H1 (cell line): ENCODE measurements around the gene OSBPL3. TPM values are rescaled to one million over a fixed set of nuclear protein-coding genes. Genes with fewer than 3 reads are reported as not detected.
A peak's percentile ranks its signal among the peaks of the same experiment; 100 is the strongest.

ENCODE experiments used
- CTCF ChIA-PET: fragments of 300-600 bp; sonication (Branson Sonifier 250); formaldehyde crosslinking; loops from one replicate; lab custom pipeline; 2021; ENCODE audit not compliant: partially characterized antibody; lab: Charles Lee
- POLR2A ChIA-PET: fragments of 300-600 bp; sonication (Branson Sonifier 250); formaldehyde crosslinking; loops from one replicate; lab custom pipeline; 2021; ENCODE audit warnings: inconsistent platforms; ENCODE audit not compliant: partially characterized antibody; lab: Charles Lee
- DNase-seq, 2 experiments: peaks; one replicate each; pipeline versions ENCODE4 v3.0.0 to v3.0.0-alpha.2; 2010 to 2022; ENCODE audit warnings: low spot score in 2 of 2, low read depth in 1 of 2, mixed read lengths in 1 of 2
- FAIRE-seq: peaks from 2 replicates; lab custom pipeline; 2011; peaks lifted over from hg19 to GRCh38; lab: Jason Lieb, UNC
- H2AFZ ChIP-seq: 2 replicates; pipeline ENCODE4 v1.8.1; 2012; ENCODE audit warnings: low read length, inconsistent platforms
- H2AK5ac ChIP-seq: 2 replicates; pipeline ENCODE4 v1.6.1; 2013; ENCODE audit warnings: low read depth, low read length
- H2BK120ac ChIP-seq: replicated peaks from 2 replicates; pipeline ENCODE3; 2013; ENCODE audit warnings: low read depth, low read length, inconsistent platforms
- H2BK12ac ChIP-seq: 2 replicates; pipeline ENCODE4 v1.6.1; 2013; ENCODE audit warnings: low read depth, low read length
- H2BK15ac ChIP-seq: 2 replicates; pipeline ENCODE4 v1.6.1; 2013; ENCODE audit warnings: low read length
- H2BK20ac ChIP-seq: 2 replicates; pipeline ENCODE4 v1.6.1; 2013; ENCODE audit warnings: low read length
- H2BK5ac ChIP-seq: 2 replicates; pipeline ENCODE4 v1.6.1; 2013; ENCODE audit warnings: low read depth, low read length
- H3K14ac ChIP-seq: 2 replicates; pipeline ENCODE4 v1.6.1; 2013; ENCODE audit warnings: inconsistent platforms; ENCODE audit not compliant: insufficient read length
- H3K18ac ChIP-seq: 2 replicates; pipeline ENCODE4 v1.6.1; 2013; ENCODE audit warnings: low read length; ENCODE audit errors: extremely low read depth
- H3K23ac ChIP-seq: 2 replicates; pipeline ENCODE4 v1.6.1; 2013; ENCODE audit warnings: inconsistent platforms; ENCODE audit not compliant: insufficient read length
- H3K23me2 ChIP-seq: 2 replicates; pipeline ENCODE4 v1.6.1; 2013; ENCODE audit warnings: low read depth, low read length
- H3K27ac ChIP-seq: 2 replicates; pipeline ENCODE4 v1.6.1; 2011; ENCODE audit warnings: low read depth, low read length, inconsistent platforms
- H3K27me3 ChIP-seq, 4 experiments: replicated peaks in 1 of 4; 1 replicate in 1 of 4; 2 replicates in 3 of 4; pipeline versions ENCODE4 v1.6.1 to v1.8.1; 2011 to 2013; ENCODE audit warnings: low read length in 3 of 4, mild to moderate bottlenecking in 3 of 4, inconsistent platforms in 2 of 4, mixed read lengths in 2 of 4, moderate library complexity in 1 of 4; ENCODE audit not compliant: control insufficient read depth in 3 of 4, insufficient read depth in 3 of 4; ENCODE audit errors: extremely low read depth in 1 of 4
- H3K36me3 ChIP-seq, 4 experiments: 2 replicates each; pipeline versions ENCODE4 v1.6.1 to v1.8.1; 2011 to 2013; ENCODE audit warnings: mild to moderate bottlenecking in 4 of 4, low read length in 3 of 4, moderate library complexity in 2 of 4, control low read depth in 1 of 4, inconsistent platforms in 1 of 4; ENCODE audit not compliant: insufficient read depth in 4 of 4, control insufficient read depth in 2 of 4
- H3K4ac ChIP-seq: replicated peaks from 2 replicates; pipeline ENCODE3; 2013; ENCODE audit warnings: low read length, low read depth, mixed read lengths, inconsistent platforms; ENCODE audit not compliant: insufficient read length
- H3K4me1 ChIP-seq, 4 experiments: replicated peaks in 1 of 4; 1 replicate in 1 of 4; 2 replicates in 3 of 4; pipeline versions ENCODE4 v1.6.1 to v1.8.1; 2011 to 2013; ENCODE audit warnings: low read length in 3 of 4, inconsistent platforms in 2 of 4, mixed read lengths in 1 of 4; ENCODE audit not compliant: insufficient read depth in 4 of 4, control insufficient read depth in 3 of 4
- H3K4me2 ChIP-seq, 2 experiments: 2 replicates each; pipeline versions ENCODE4 v1.6.1 to v1.8.1; 2011 to 2013; ENCODE audit warnings: low read depth in 2 of 2, low read length in 2 of 2, control low read depth in 1 of 2, inconsistent platforms in 1 of 2, mild to moderate bottlenecking in 1 of 2; ENCODE audit not compliant: insufficient read depth in 1 of 2
- H3K4me3 ChIP-seq, 4 experiments: fragments of 200-600, 300-600 bp in 1 of 4; sonication (generic), shearing (Covaris generic), sonication (Bioruptor Twin) in 1 of 4; 2 replicates each; pipeline versions ENCODE4 v1.5.1 to v1.8.1; 2011 to 2016; ENCODE audit warnings: low read length in 4 of 4, low read depth in 3 of 4, control low read depth in 2 of 4, inconsistent platforms in 2 of 4, mild to moderate bottlenecking in 2 of 4, mixed read lengths in 1 of 4, moderate library complexity in 1 of 4; ENCODE audit not compliant: insufficient read depth in 2 of 4; ENCODE audit errors: extremely low read depth in 1 of 4
- H3K56ac ChIP-seq: replicated peaks from 2 replicates; pipeline ENCODE3; 2013; ENCODE audit warnings: low read depth, mild to moderate bottlenecking, mixed read lengths, low read length, inconsistent platforms; ENCODE audit not compliant: insufficient read length
- H3K79me1 ChIP-seq: 2 replicates; pipeline ENCODE4 v1.6.1; 2013; ENCODE audit warnings: low read depth, low read length, control low read depth
- H3K79me2 ChIP-seq, 2 experiments: 2 replicates each; pipeline versions ENCODE4 v1.6.1 to v1.8.1; 2012 to 2013; ENCODE audit warnings: low read length in 2 of 2, mild to moderate bottlenecking in 2 of 2, inconsistent platforms in 1 of 2; ENCODE audit not compliant: insufficient read depth in 2 of 2, control insufficient read depth in 1 of 2
- H3K9ac ChIP-seq, 4 experiments: replicated peaks in 1 of 4; 1 replicate in 1 of 4; 2 replicates in 3 of 4; pipeline versions ENCODE4 v1.6.1 to v1.8.1; 2011 to 2013; ENCODE audit warnings: low read depth in 3 of 4, low read length in 3 of 4, control low read depth in 2 of 4, mild to moderate bottlenecking in 2 of 4, moderate library complexity in 2 of 4, inconsistent platforms in 1 of 4; ENCODE audit errors: extremely low read depth in 1 of 4
- H3K9me3 ChIP-seq, 2 experiments: 2 replicates each; pipeline versions ENCODE4 v1.6.1 to v1.8.1; 2012 to 2013; ENCODE audit warnings: mild to moderate bottlenecking in 2 of 2, moderate library complexity in 2 of 2, control low read depth in 1 of 2, inconsistent platforms in 1 of 2, low read depth in 1 of 2, low read length in 1 of 2, mixed read lengths in 1 of 2; ENCODE audit not compliant: insufficient read depth in 2 of 2
- H4K20me1 ChIP-seq, 2 experiments: replicated peaks in 1 of 2; 2 replicates each; pipeline versions ENCODE3 to v1.8.1; 2011 to 2013; ENCODE audit warnings: inconsistent platforms in 2 of 2, low read length in 2 of 2, mild to moderate bottlenecking in 1 of 2; ENCODE audit not compliant: insufficient read depth in 2 of 2, control insufficient read depth in 1 of 2
- H4K5ac ChIP-seq: 2 replicates; pipeline ENCODE4 v1.6.1; 2013; ENCODE audit warnings: low read length, low read depth, mixed read lengths, inconsistent platforms; ENCODE audit not compliant: insufficient read length
- H4K8ac ChIP-seq: 2 replicates; pipeline ENCODE4 v1.8.0; 2013; ENCODE audit warnings: mild to moderate bottlenecking, moderate library complexity, low read length, inconsistent platforms; ENCODE audit not compliant: insufficient read depth; ENCODE audit errors: extremely low read depth
- H4K91ac ChIP-seq: replicated peaks from 2 replicates; pipeline ENCODE3; 2013; ENCODE audit warnings: low read length, mixed read lengths, inconsistent platforms; ENCODE audit not compliant: insufficient read length
- CREB1 ChIP-seq: IDR thresholded peaks from 2 replicates; pipeline ENCODE4 v1.6.1; 2012; ENCODE audit warnings: inconsistent platforms
- HDAC2 ChIP-seq, 2 experiments: fragments of 300-600 bp in 1 of 2; sonication (generic) in 1 of 2; IDR thresholded peaks; 2 replicates each; pipeline ENCODE4 v1.6.1; 2011 to 2012; ENCODE audit warnings: low read depth in 2 of 2, low read length in 2 of 2, mild to moderate bottlenecking in 2 of 2, moderate library complexity in 2 of 2, borderline replicate concordance in 1 of 2, inconsistent platforms in 1 of 2
- NANOG ChIP-seq: IDR thresholded peaks from 2 replicates; pipeline ENCODE4 v1.6.1; 2011; ENCODE audit warnings: low read length, low read depth, mild to moderate bottlenecking, inconsistent platforms; ENCODE audit not compliant: insufficient read depth, poor library complexity, severe bottlenecking
- NRF1 ChIP-seq: IDR thresholded peaks from 2 replicates; pipeline ENCODE4 v1.6.1; 2011; ENCODE audit warnings: mild to moderate bottlenecking, low read depth, low read length, improper control_type of control experiment
- POU5F1 ChIP-seq: IDR thresholded peaks from 2 replicates; pipeline ENCODE4 v1.6.1; 2011; ENCODE audit warnings: low read depth, mild to moderate bottlenecking, low read length, moderate library complexity
- RBBP5 ChIP-seq: IDR thresholded peaks from 2 replicates; pipeline ENCODE4 v1.7.1; 2012; ENCODE audit warnings: low read depth, mild to moderate bottlenecking, inconsistent platforms, low read length, moderate library complexity, borderline replicate concordance
- WGBS, 2 experiments: shearing (Covaris generic) in 1 of 2; methylation state at CpG; one replicate each; pipeline versions ENCODE4 v1.1.6 to v1.1.7; 2013 to 2015; ENCODE audit warnings: low lambda C conversion rate in 2 of 2, mixed read lengths in 2 of 2, inconsistent platforms in 1 of 2, low coverage in 1 of 2, missing lambda C conversion rate in 1 of 2; ENCODE audit not compliant: insufficient replicate concordance in 2 of 2, insufficient coverage in 1 of 2, insufficient read length in 1 of 2; ENCODE audit errors: extremely low coverage in 1 of 2, missing lambda C conversion rate in 1 of 2; 5-methylcytosine and 5-hydroxymethylcytosine counted together
- polyA plus RNA-seq, 7 experiments: library from polyadenylated mRNA; depleted of rRNA in 3 of 7; stranded (reverse) in 5 of 7; unstranded in 2 of 7; fragments of >200 nt in 5 of 7; fragments of 200-250 nt in 2 of 7; gene quantifications; 1 replicate in 5 of 7; 2 replicates in 1 of 7; 4 replicates in 1 of 7; pipeline versions ENCODE4 v1.2.1 to v1.2.3, GENCODE V29; 2011 to 2013; ENCODE audit warnings: missing spikeins in 2 of 7, mixed read lengths in 2 of 7
- total RNA-seq: library from RNA; stranded (reverse); fragmentation: NEBNext Ultra II Directional; extraction: Animal tissue kit (Norgen Biotek cat#: 25700); gene quantifications from 2 replicates; pipeline ENCODE4 v1.2.1, GENCODE V29; 2021

Gene OSBPL3
- total and polyA plus RNA-seq, 2 of the 8 experiments (the other 6 are each of a cell fraction or from before 2014, with no cell fraction given) = 2.8 to 13.9 TPM

DNA sequence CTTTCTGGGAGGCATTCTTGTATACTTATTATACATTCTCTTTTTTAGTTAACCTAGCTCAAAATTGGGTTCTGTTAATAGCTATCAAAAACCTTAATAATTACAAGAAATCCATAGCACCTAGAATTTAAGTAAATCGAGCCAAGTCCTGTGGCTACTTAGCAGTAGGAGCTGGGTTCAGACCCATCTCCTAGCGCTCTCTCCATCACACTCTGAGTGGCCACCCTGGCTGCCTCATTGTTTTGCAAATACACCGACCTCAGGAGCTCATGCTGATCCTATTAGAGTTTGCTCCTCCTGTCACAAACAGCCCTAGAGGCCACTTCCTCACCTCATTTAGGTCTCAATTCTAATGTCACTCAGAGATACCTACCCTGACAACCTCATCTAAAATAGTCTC, 46.2 kb upstream of the OSBPL3 start:
- Histone ChIP-seq H3K79me2 (no peaks in the 10 kb centered on the region), H3K27me3 (0 out of 7 replicates have a peak, but pooled peaks cover 0 to 4% (median 0%) of the 10 kb centered on the region in 4 experiments), H3K4me3 (no peak overlapping the region), H2BK20ac (no peak overlapping the region), H3K18ac (0 out of 2 replicates have a peak overlapping the region, but pooled peaks have one; percentile 43), H3K14ac (no peak overlapping the region), H3K79me1 (no peaks in the 10 kb centered on the region), H3K56ac (no peak overlapping the region), H4K91ac (no peak overlapping the region), H3K9ac (no peak overlapping the region), H2BK15ac (no peak overlapping the region), H3K23me2 (no peaks in the 10 kb centered on the region), H2BK5ac (no peak overlapping the region; the same call in 1 of the 2 replicates), H3K23ac (no peak overlapping the region), H4K5ac (no peak overlapping the region), H3K27ac (no peak overlapping the region), H3K4ac (no peak overlapping the region), H2AK5ac (no peak overlapping the region), H4K8ac (no peak overlapping the region), H3K4me2 (no peak overlapping the region; a peak in 1 of 4 replicates), H3K36me3 (no peaks in the 10 kb centered on the region), H4K20me1 (no peaks in the 10 kb centered on the region), H2BK120ac (no peak overlapping the region), H3K4me1 (peaks cover 0 to 10% (median 3%) of the 10 kb centered on the region in 4 experiments; a peak in 4 of 7 replicates), H2AFZ (no peak overlapping the region), H2BK12ac (no peak overlapping the region), H3K9me3 (no peaks in the 10 kb centered on the region)
- TF ChIP-seq NANOG = peak; percentile 56
- TF ChIP-seq CREB1 = no peak
- TF ChIP-seq HDAC2 (IDR thresholded peaks at IDR 0.05; ENCODE audit: borderline replicate concordance in 1 of 2, low read depth in 2 of 2, low read length in 2 of 2) = 0 out of 4 replicates have a peak, but pooled peaks of 1 of the 2 experiments have one; percentile 18
- TF ChIP-seq RBBP5 = no peak
- 0 out of 2 replicates have a peak, but pooled peaks have one; percentile 34 for TF ChIP-seq POU5F1
- TF ChIP-seq NRF1 = no peak
- FAIRE-seq (no peak), DNase-seq (peak in 1 of 2 experiments; percentile 17)
- POLR2A ChIA-PET = interaction anchor here (0.9 kb wide), 1 partner anchor 98 kb away, joined by 3 read pairs; no protein-coding TSS in a partner anchor
- WGBS, 2 experiments = 34% methylated on average over 3 of the region's 3 CpGs; no CpG with 5 or more reads in 1 of the 2 experiments
- CTCF ChIA-PET = interaction anchor here (0.7 to 1.1 kb wide), 5 partner anchors 13 to 44 kb away, joined by 3 to 4 read pairs (median 3); no protein-coding TSS in a partner anchor
